Sigmoid colon (tissue), 7 donors: ENCODE results near the gene IRF2BPL. TPM values are rescaled to one million over a fixed set of nuclear protein-coding genes. Genes with fewer than 3 reads are reported as not detected.
A peak's percentile ranks its signal among the peaks of the same experiment; 100 is the strongest.

ENCODE experiments used
- DNase-seq: peaks from one replicate; pipeline ENCODE4 v3.0.0-alpha.2; 2019
- H3K27ac ChIP-seq, 4 donors: fragments of 200-600 bp; sonication (generic); one replicate each; pipeline ENCODE4 v1.5.1; 2016 to 2019; ENCODE audit warnings: mild to moderate bottlenecking in 1 of 4
- H3K27me3 ChIP-seq, 3 donors: fragments of 200-600 bp; sonication (generic); one replicate each; pipeline ENCODE4 v1.5.1; 2019; ENCODE audit warnings: mild to moderate bottlenecking in 1 of 3
- H3K36me3 ChIP-seq, 4 donors: fragments of 200-600 bp; sonication (generic); one replicate each; pipeline ENCODE4 v1.5.1; 2016 to 2019
- H3K4me1 ChIP-seq, 4 donors: fragments of 200-600 bp; sonication (generic); one replicate each; pipeline ENCODE4 v1.5.1; 2017 to 2019
- H3K4me3 ChIP-seq, 4 donors: fragments of 200-600 bp; sonication (generic); one replicate each; pipeline ENCODE4 v1.5.1; 2017 to 2019; ENCODE audit warnings: mild to moderate bottlenecking in 2 of 4, moderate library complexity in 1 of 4
- H3K9me3 ChIP-seq, 4 donors: fragments of 200-600 bp in 3 of 4; sonication (generic) in 3 of 4; one replicate each; pipeline versions ENCODE4 v1.5.1 to v1.6.1; 2013 to 2019
- CTCF ChIP-seq, 4 experiments: fragments of 450-650 bp in 3 of 4; fragments of 200-600 bp in 1 of 4; IDR thresholded peaks; one replicate each; pipeline ENCODE4 v1.5.1; 2016 to 2019; ENCODE audit warnings: antibody characterized with exemption in 4 of 4, mild to moderate bottlenecking in 3 of 4, moderate library complexity in 2 of 4
- EP300 ChIP-seq, 4 donors: sonication (generic); formaldehyde crosslinking; IDR thresholded peaks; one replicate each; pipeline ENCODE4 v1.6.1; 2017; ENCODE audit warnings: antibody characterized with exemption in 4 of 4
- POLR2A ChIP-seq, 2 donors: fragments of 450-650 bp; IDR thresholded peaks; one replicate each; pipeline ENCODE4 v1.6.1; 2016; ENCODE audit warnings: antibody characterized with exemption in 2 of 2, mild to moderate bottlenecking in 2 of 2, moderate library complexity in 2 of 2
- POLR2AphosphoS5 ChIP-seq, 4 donors: sonication (generic); formaldehyde crosslinking; IDR thresholded peaks; one replicate each; pipeline ENCODE4 v1.6.1; 2017; ENCODE audit warnings: antibody characterized with exemption in 4 of 4
- WGBS, 2 donors: extraction: QIAGEN DNeasy Blood & Tissue Kit; methylation state at CpG; one replicate each; pipeline ENCODE4 v1.1.7; 2013; 5-methylcytosine and 5-hydroxymethylcytosine counted together
- intact Hi-C: fragments of 100-400 bp; cut with DNase I; formaldehyde crosslinking; loops from one replicate; pipeline ENCODE4 v1.15.1; 2023
- polyA plus RNA-seq, 3 donors: library from polyadenylated mRNA; stranded (reverse); fragments of 200-250 nt; gene quantifications; one replicate each; pipeline ENCODE4 v1.2.3, GENCODE V29; 2013
- total RNA-seq, 4 donors: library from RNA; depleted of rRNA; stranded (reverse); fragments of >200 nt; gene quantifications; one replicate each; pipeline ENCODE4 v1.1.0, GENCODE V29; 2016
- donor health status: healthy with polysubstance abuse.
- donor health status: Bipolar disorder and iron deficiency.
- donor health status: healthy.

The IRF2BPL gene
- total and polyA plus RNA-seq, 7 donors, result 3.0 to 63.1 (median 34.7) TPM

- H3K27ac ChIP-seq, result peak overlapping the region; percentile 48 to 86 (median 84)
- DNase-seq, result peak; percentile 66
- peaks cover 0 to 29% (median 25%) of the 10 kb centered on the region in 4 donors for H3K4me1 ChIP-seq
- peaks cover 0 to 5% (median 0%) of the 10 kb centered on the region in 4 donors for H3K9me3 ChIP-seq
- H3K36me3 ChIP-seq, result no peaks in the 10 kb centered on the region
- WGBS, 2 donors, result 66 to 86% methylated on average over 8 of the region's 8 CpGs
- TF ChIP-seq POLR2AphosphoS5 (IDR thresholded peaks at IDR 0.05), result peak in 2 of 4 donors; percentile 10 to 34
- TF ChIP-seq EP300 (IDR thresholded peaks at IDR 0.05), result no peak
- no peak for TF ChIP-seq CTCF (IDR thresholded peaks at IDR 0.05)
- no peak overlapping the region for H3K4me3 ChIP-seq
- intact Hi-C loops, result loop anchor here (1.0 to 5.0 kb wide), 3 partner anchors 35 to 139 kb away; no protein-coding TSS in a partner anchor
- no peaks in the 10 kb centered on the region for H3K27me3 ChIP-seq
These were observed 24.0 kb upstream of the IRF2BPL start for GRCh38 chr14:77052281-77053044.

GRCh38 chr14:77051116-77051515 lies 22.6 kb upstream of the IRF2BPL start:
- Histone ChIP-seq H3K27me3 (no peaks in the 10 kb centered on the region), H3K36me3 (no peaks in the 10 kb centered on the region), H3K4me1 (peaks cover 0 to 38% (median 34%) of the 10 kb centered on the region in 4 donors), H3K4me3 (no peak overlapping the region), H3K27ac (peak overlapping the region; percentile 70 to 86 (median 84)), H3K9me3 (peaks cover 0 to 3% (median 0%) of the 10 kb centered on the region in 4 donors)
- TF ChIP-seq CTCF (IDR thresholded peaks at IDR 0.05) (no peak), EP300 (IDR thresholded peaks at IDR 0.05) (no peak), POLR2A (IDR thresholded peaks at IDR 0.05) (no peak), POLR2AphosphoS5 (IDR thresholded peaks at IDR 0.05) (peak in 1 of 4 donors; percentile 34)
- WGBS, 2 donors, result 45 to 56% methylated on average over 11 of the region's 11 CpGs
- DNase-seq, result peak; percentile 81
- intact Hi-C loops, result loop anchor here (2.0 to 5.0 kb wide), 2 partner anchors 34 to 104 kb away; no protein-coding TSS in a partner anchor

GRCh38 chr14:77046721-77047120 lies 18.2 kb upstream of the IRF2BPL start:
- H3K9me3 ChIP-seq, result no peaks in the 10 kb centered on the region
- intact Hi-C loops, result no loop called here
- no peak overlapping the region for H3K4me3 ChIP-seq
- WGBS, 2 donors, result 33 to 71% methylated on average over 3 of the region's 3 CpGs
- peaks cover 0 to 66% (median 64%) of the 10 kb centered on the region in 4 donors for H3K4me1 ChIP-seq
- peak overlapping the region in 2 of 4 donors; percentile 97 to 100 for H3K27ac ChIP-seq
- no peaks in the 10 kb centered on the region for H3K36me3 ChIP-seq
- no peak for TF ChIP-seq EP300 (IDR thresholded peaks at IDR 0.05)
- TF ChIP-seq POLR2A (IDR thresholded peaks at IDR 0.05), result no peak
- no peak for TF ChIP-seq POLR2AphosphoS5 (IDR thresholded peaks at IDR 0.05)
- TF ChIP-seq CTCF (IDR thresholded peaks at IDR 0.05), result no peak
- no peak for DNase-seq
- H3K27me3 ChIP-seq, result no peaks in the 10 kb centered on the region

- H3K4me3 ChIP-seq, result no peak overlapping the region
- intact Hi-C loops, result no loop called here
- H3K36me3 ChIP-seq, result no peaks in the 10 kb centered on the region
- H3K27me3 ChIP-seq, result no peaks in the 10 kb centered on the region
- peak overlapping the region; percentile 96 to 100 (median 98) for H3K27ac ChIP-seq
- H3K4me1 ChIP-seq, result peaks cover 0 to 68% (median 66%) of the 10 kb centered on the region in 4 donors
- WGBS, 2 donors, result 17 to 63% methylated on average over 9 of the region's 9 CpGs
- no peak for TF ChIP-seq POLR2A (IDR thresholded peaks at IDR 0.05)
- TF ChIP-seq POLR2AphosphoS5 (IDR thresholded peaks at IDR 0.05), result no peak
- TF ChIP-seq EP300 (IDR thresholded peaks at IDR 0.05), result no peak
- TF ChIP-seq CTCF (IDR thresholded peaks at IDR 0.05), result no peak
- no peak for DNase-seq
- H3K9me3 ChIP-seq, result no peaks in the 10 kb centered on the region
These were observed 17.0 kb upstream of the IRF2BPL start for GRCh38 chr14:77045238-77046162.
